Stomach (tissue), 4 donors: ENCODE results near the gene COL5A1.

Experiments
- EP300 ChIP-seq: sonication (generic); formaldehyde crosslinking; IDR thresholded peaks from one replicate; pipeline ENCODE4 v1.6.1; 2017; ENCODE audit warnings: antibody characterized with exemption
- POLR2A ChIP-seq, 4 donors: fragments of 450-650 bp; IDR thresholded peaks; one replicate each; pipeline ENCODE4 v1.6.1; 2016; ENCODE audit warnings: antibody characterized with exemption in 4 of 4, control low read depth in 2 of 4, mild to moderate bottlenecking in 1 of 4, moderate library complexity in 1 of 4
- POLR2AphosphoS5 ChIP-seq, 3 donors: sonication (generic); formaldehyde crosslinking; IDR thresholded peaks; one replicate each; pipeline ENCODE4 v1.6.1; 2016; ENCODE audit warnings: antibody characterized with exemption in 3 of 3
- TF ChIP-seq, protein P1 (sequence below), 7 experiments: fragments of 450-650 bp in 4 of 7; fragments of 200-600 bp in 3 of 7; sonication (generic) in 3 of 7; IDR thresholded peaks; one replicate each; pipeline ENCODE4 v1.5.1; 2016 to 2019; ENCODE audit warnings: antibody characterized with exemption in 7 of 7, control low read depth in 2 of 7, mild to moderate bottlenecking in 1 of 7

DNA sequence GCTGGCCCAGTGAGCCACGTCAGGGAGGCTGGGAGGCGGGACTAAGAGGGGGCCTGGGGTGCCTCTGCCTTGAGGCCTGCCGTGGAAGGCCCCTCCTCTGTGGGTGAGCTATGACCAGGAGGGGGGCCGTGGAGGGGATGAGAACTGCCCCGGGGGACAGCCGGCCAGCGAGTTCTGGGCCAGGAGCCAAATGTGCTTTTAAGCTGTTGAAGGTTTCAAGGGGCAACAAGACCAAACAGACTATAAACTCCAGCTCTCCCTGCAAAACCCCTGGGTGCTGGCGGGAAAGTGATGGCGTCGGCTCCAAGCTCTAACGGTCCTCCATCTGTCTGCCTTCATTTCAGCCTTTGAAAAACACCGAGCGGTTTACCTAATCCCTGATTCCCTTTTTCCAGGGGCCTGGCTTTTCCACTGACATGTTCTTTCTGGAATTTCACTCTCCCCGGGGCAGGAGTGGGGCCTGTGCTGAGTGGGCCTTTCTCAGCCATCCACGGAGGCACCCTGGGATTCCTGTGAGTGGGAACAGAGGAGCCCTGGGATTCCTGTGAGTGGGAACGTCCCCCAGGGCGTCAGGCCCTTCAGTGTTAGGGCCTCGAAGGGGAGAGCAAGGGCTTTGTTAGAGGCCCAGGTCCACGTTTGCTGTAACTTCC, 65.6 kb downstream of the COL5A1 start:
- TF ChIP-seq EP300 (peak; percentile 53), POLR2AphosphoS5 (IDR thresholded peaks at IDR 0.05) (peak in 2 of 3 donors; percentile 36 to 40), POLR2A (IDR thresholded peaks at IDR 0.05) (no peak)
- TF ChIP-seq, protein P1, sequence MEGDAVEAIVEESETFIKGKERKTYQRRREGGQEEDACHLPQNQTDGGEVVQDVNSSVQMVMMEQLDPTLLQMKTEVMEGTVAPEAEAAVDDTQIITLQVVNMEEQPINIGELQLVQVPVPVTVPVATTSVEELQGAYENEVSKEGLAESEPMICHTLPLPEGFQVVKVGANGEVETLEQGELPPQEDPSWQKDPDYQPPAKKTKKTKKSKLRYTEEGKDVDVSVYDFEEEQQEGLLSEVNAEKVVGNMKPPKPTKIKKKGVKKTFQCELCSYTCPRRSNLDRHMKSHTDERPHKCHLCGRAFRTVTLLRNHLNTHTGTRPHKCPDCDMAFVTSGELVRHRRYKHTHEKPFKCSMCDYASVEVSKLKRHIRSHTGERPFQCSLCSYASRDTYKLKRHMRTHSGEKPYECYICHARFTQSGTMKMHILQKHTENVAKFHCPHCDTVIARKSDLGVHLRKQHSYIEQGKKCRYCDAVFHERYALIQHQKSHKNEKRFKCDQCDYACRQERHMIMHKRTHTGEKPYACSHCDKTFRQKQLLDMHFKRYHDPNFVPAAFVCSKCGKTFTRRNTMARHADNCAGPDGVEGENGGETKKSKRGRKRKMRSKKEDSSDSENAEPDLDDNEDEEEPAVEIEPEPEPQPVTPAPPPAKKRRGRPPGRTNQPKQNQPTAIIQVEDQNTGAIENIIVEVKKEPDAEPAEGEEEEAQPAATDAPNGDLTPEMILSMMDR (IDR thresholded peaks at IDR 0.05) = no peak
